ENCODE results near the gene ASS1. TPM values are rescaled to one million over a fixed set of nuclear protein-coding genes. Genes with fewer than 3 reads are reported as not detected.

The ASS1 gene
- total and polyA plus RNA-seq, 2 donors (not counting 1 experiment from before 2014, with no cell fraction given): 44.7 to 223 TPM

GRCh38 chr9:130429381-130429780 lies 15.4 kb upstream of the ASS1 start:
- peaks cover 4% of the 10 kb centered on the region for H3K27me3 ChIP-seq (ENCODE audit: control insufficient read depth, insufficient read depth, low read length)

GRCh38 chr9:130429831-130430230 lies 14.9 kb upstream of the ASS1 start:
- H3K9ac ChIP-seq (ENCODE audit: insufficient read depth, low read length): no peak overlapping the region
- H2AFZ ChIP-seq (ENCODE audit: low read length): no peak overlapping the region
- no peaks in the 10 kb centered on the region for H3K36me3 ChIP-seq (ENCODE audit: control insufficient read depth, insufficient read depth, low read length)
- TF ChIP-seq CTCF (conservative IDR thresholded peaks at IDR 0.05 in 1 of 2, IDR thresholded peaks at IDR 0.05 in 1 of 2; ENCODE audit: low read depth in 1 of 2, low read length in 2 of 2): no peak
- TF ChIP-seq EZH2 (IDR thresholded peaks at IDR 0.05; ENCODE audit: low read length, missing control alignments): no peak
- no peaks in the 10 kb centered on the region for H4K20me1 ChIP-seq (ENCODE audit: control insufficient read depth, extremely low read depth, insufficient read depth, low read length)
- H3K9me3 ChIP-seq (ENCODE audit: control insufficient read depth, insufficient read depth, low read depth, low read length): no peaks in the 10 kb centered on the region
- no peak overlapping the region for H3K4me2 ChIP-seq (ENCODE audit: extremely low read depth, insufficient read depth, low read length)
- no peak for DNase-seq (ENCODE audit: low read depth in 2 of 2)
- no peaks in the 10 kb centered on the region for H3K79me2 ChIP-seq (ENCODE audit: control insufficient read depth, insufficient read depth, low read length)
- H3K4me3 ChIP-seq (replicated peaks in 1 of 4; ENCODE audit: control extremely low read depth in 1 of 4, insufficient read depth in 1 of 4, low read depth in 3 of 4, low read length in 4 of 4): no peak overlapping the region
- H3K27ac ChIP-seq (ENCODE audit: insufficient read depth, low read length): no peak overlapping the region
- H3K4me1 ChIP-seq (ENCODE audit: control insufficient read depth, extremely low read depth, insufficient read depth, low read length): no peaks in the 10 kb centered on the region
- H3K27me3 ChIP-seq (ENCODE audit: control insufficient read depth, insufficient read depth, low read length): peaks cover 4% of the 10 kb centered on the region

More at GRCh38 chr9:130429381-130429780, 15.4 kb upstream of the ASS1 start:
- Histone ChIP-seq H4K20me1 (ENCODE audit: control insufficient read depth, extremely low read depth, insufficient read depth, low read length) (no peaks in the 10 kb centered on the region), H3K27ac (ENCODE audit: insufficient read depth, low read length) (no peak overlapping the region), H2AFZ (ENCODE audit: low read length) (no peak overlapping the region), H3K4me1 (ENCODE audit: control insufficient read depth, extremely low read depth, insufficient read depth, low read length) (no peaks in the 10 kb centered on the region), H3K9me3 (ENCODE audit: control insufficient read depth, insufficient read depth, low read depth, low read length) (no peaks in the 10 kb centered on the region), H3K36me3 (ENCODE audit: control insufficient read depth, insufficient read depth, low read length) (no peaks in the 10 kb centered on the region), H3K4me2 (ENCODE audit: extremely low read depth, insufficient read depth, low read length) (no peak overlapping the region), H3K4me3 (replicated peaks in 1 of 4; ENCODE audit: control extremely low read depth in 1 of 4, insufficient read depth in 1 of 4, low read depth in 3 of 4, low read length in 4 of 4) (no peak overlapping the region), H3K9ac (ENCODE audit: insufficient read depth, low read length) (no peak overlapping the region), H3K79me2 (ENCODE audit: control insufficient read depth, insufficient read depth, low read length) (no peaks in the 10 kb centered on the region)
- TF ChIP-seq EZH2 (IDR thresholded peaks at IDR 0.05; ENCODE audit: low read length, missing control alignments) (no peak), CTCF (conservative IDR thresholded peaks at IDR 0.05 in 1 of 2, IDR thresholded peaks at IDR 0.05 in 1 of 2; ENCODE audit: low read depth in 1 of 2, low read length in 2 of 2) (no peak)
- DNase-seq (ENCODE audit: low read depth in 2 of 2): no peak

- H3K9me3 ChIP-seq (ENCODE audit: control insufficient read depth, insufficient read depth, low read depth, low read length): no peaks in the 10 kb centered on the region
- no peak overlapping the region for H3K4me3 ChIP-seq (replicated peaks in 1 of 4; ENCODE audit: control extremely low read depth in 1 of 4, insufficient read depth in 1 of 4, low read depth in 3 of 4, low read length in 4 of 4)
- H3K4me1 ChIP-seq (ENCODE audit: control insufficient read depth, extremely low read depth, insufficient read depth, low read length): no peaks in the 10 kb centered on the region
- no peaks in the 10 kb centered on the region for H4K20me1 ChIP-seq (ENCODE audit: control insufficient read depth, extremely low read depth, insufficient read depth, low read length)
- H3K27ac ChIP-seq (ENCODE audit: insufficient read depth, low read length): no peak overlapping the region
- H3K9ac ChIP-seq (ENCODE audit: insufficient read depth, low read length): no peak overlapping the region
- no peak overlapping the region for H3K4me2 ChIP-seq (ENCODE audit: extremely low read depth, insufficient read depth, low read length)
- H3K27me3 ChIP-seq (ENCODE audit: control insufficient read depth, insufficient read depth, low read length): peaks cover 4% of the 10 kb centered on the region
- TF ChIP-seq CTCF (conservative IDR thresholded peaks at IDR 0.05 in 1 of 2, IDR thresholded peaks at IDR 0.05 in 1 of 2; ENCODE audit: low read depth in 1 of 2, low read length in 2 of 2): no peak
- no peak for TF ChIP-seq EZH2 (IDR thresholded peaks at IDR 0.05; ENCODE audit: low read length, missing control alignments)
- no peak overlapping the region for H2AFZ ChIP-seq (ENCODE audit: low read length)
- no peaks in the 10 kb centered on the region for H3K36me3 ChIP-seq (ENCODE audit: control insufficient read depth, insufficient read depth, low read length)
- DNase-seq (ENCODE audit: low read depth in 2 of 2): no peak
- no peaks in the 10 kb centered on the region for H3K79me2 ChIP-seq (ENCODE audit: control insufficient read depth, insufficient read depth, low read length)
These were observed 14.5 kb upstream of the ASS1 start for GRCh38 chr9:130430232-130430631.

Measured in fibroblast of lung (primary cell).